Type B pancreatic cell (in vitro differentiated cells): Measurements from ENCODE around the gene SDK1. TPM values are rescaled to one million over a fixed set of nuclear protein-coding genes. Genes with fewer than 3 reads are reported as not detected.

Experiments
- DNase-seq: peaks from one replicate; pipeline ENCODE4 v3.0.0; 2021; ENCODE audit warnings: mixed read lengths; ENCODE audit not compliant: unreplicated experiment; ENCODE audit errors: extremely low spot score
- H3K27ac Mint-ChIP-seq: 2 replicates; pipeline ENCODE4 v1.8.0; 2021; ENCODE audit warnings: mild to moderate bottlenecking, mixed read lengths
- H3K27me3 Mint-ChIP-seq: 2 replicates; pipeline ENCODE4 v1.8.0; 2021; ENCODE audit warnings: mixed read lengths
- H3K36me3 Mint-ChIP-seq: 2 replicates; pipeline ENCODE4 v1.8.0; 2021; ENCODE audit warnings: mixed read lengths
- H3K4me1 Mint-ChIP-seq: one replicate; pipeline ENCODE4 v1.8.0; 2021; ENCODE audit warnings: mixed read lengths; ENCODE audit not compliant: unreplicated experiment
- H3K4me3 Mint-ChIP-seq: 2 replicates; pipeline ENCODE4 v1.8.0; 2021; ENCODE audit warnings: mild to moderate bottlenecking, mixed read lengths
- H3K9me3 Mint-ChIP-seq: 2 replicates; pipeline ENCODE4 v1.8.0; 2021; ENCODE audit warnings: mixed read lengths
- total RNA-seq: library from RNA; stranded (reverse); gene quantifications from 2 replicates; pipeline ENCODE4 v1.2.1, GENCODE V29; 2021; ENCODE audit warnings: low replicate concordance
- TF ChIP-seq, protein P1 (sequence below): fragments of 200-600 bp; sonication (generic); conservative IDR thresholded peaks from 2 replicates; pipeline ENCODE4 v1.5.0; 2021; ENCODE audit warnings: antibody characterized with exemption, mild to moderate bottlenecking

SDK1 gene
- total RNA-seq, 1 donor from 2014 or later, result 26.1 TPM

DNA sequence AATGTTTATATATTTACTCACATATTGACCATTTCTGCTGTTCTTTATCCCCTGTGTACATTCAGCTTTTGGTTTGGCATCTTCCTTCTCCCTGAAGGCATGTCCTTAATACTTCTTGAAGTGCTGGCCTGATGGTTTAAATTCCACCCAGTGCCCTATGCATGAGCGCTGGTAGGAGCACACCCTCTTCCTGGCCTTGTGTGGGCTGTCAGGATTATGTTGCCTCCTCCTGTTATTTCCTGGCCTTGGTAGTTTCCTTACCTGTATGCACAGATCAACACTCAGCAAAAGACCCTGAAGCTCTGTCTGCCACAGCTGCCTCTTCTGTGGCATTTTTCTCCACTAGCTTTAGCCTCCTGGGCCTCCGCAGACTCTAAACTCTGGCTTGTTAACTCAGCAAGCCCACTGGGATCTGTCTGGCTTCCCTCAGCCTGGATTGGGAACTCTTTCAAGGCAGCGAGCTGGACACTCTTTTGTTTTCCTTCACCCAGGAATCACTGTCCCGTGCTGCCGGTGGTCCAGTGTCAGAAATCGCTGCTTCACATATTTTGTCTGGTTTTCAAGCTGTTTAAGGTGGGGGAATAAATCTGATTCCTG is 595.2 kb downstream of the SDK1 start:
- no peak overlapping the region for H3K27ac Mint-ChIP-seq

DNA sequence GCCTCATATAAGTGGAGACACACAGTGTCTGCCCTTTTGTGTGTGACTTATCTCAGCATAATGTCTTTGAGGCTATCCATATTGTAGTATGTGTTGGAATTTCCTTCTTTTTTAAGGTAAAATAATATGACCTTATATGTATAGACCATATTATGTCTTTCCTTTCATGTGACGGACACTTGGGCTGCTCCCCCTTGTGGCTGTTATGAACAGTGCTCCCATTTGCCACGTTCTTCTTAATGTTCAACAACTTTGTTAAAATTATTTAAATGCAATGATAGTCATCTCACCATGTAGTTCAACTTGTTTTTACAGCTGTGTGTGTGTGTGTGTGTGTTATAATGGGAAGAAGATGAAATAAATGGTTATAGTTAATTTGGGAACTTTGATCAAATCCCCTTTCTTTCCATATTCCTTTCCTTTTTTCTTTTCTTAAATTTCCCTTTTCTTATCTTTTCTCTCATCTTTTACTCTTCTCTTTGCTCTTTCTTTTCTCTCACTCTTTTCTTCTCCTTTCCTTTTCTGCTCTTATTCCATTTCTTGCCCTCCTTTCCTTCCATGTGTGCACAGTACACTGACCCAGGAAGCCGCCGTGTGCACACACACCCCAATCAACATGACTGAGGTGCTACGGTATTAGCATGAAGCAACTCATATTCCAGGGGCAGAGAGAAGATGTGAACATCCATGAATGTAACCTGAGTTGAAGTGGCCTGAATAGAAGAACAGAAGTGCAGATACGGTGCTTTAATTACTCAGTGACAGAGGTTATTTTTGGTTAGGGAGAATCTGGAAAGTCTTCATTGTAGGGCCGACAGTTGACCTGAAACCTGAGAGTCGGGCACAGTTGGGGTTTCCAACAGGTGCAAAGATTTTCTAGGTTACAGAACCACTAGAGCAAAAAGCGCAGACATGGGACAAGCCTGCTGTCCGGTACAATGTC is 596.6 kb downstream of the SDK1 start:
- no peak overlapping the region for H3K4me3 Mint-ChIP-seq
- DNase-seq, result no peak
- H3K9me3 Mint-ChIP-seq, result no peaks in the 10 kb centered on the region
- no peak overlapping the region for H3K27ac Mint-ChIP-seq
- TF ChIP-seq, protein P1, sequence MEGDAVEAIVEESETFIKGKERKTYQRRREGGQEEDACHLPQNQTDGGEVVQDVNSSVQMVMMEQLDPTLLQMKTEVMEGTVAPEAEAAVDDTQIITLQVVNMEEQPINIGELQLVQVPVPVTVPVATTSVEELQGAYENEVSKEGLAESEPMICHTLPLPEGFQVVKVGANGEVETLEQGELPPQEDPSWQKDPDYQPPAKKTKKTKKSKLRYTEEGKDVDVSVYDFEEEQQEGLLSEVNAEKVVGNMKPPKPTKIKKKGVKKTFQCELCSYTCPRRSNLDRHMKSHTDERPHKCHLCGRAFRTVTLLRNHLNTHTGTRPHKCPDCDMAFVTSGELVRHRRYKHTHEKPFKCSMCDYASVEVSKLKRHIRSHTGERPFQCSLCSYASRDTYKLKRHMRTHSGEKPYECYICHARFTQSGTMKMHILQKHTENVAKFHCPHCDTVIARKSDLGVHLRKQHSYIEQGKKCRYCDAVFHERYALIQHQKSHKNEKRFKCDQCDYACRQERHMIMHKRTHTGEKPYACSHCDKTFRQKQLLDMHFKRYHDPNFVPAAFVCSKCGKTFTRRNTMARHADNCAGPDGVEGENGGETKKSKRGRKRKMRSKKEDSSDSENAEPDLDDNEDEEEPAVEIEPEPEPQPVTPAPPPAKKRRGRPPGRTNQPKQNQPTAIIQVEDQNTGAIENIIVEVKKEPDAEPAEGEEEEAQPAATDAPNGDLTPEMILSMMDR, result peak; percentile 88
- H3K4me1 Mint-ChIP-seq, result peaks cover 9% of the 10 kb centered on the region
- no peaks in the 10 kb centered on the region for H3K36me3 Mint-ChIP-seq
- peaks cover 2% of the 10 kb centered on the region for H3K27me3 Mint-ChIP-seq

More for the DNA sequence above, 595.2 kb downstream of the SDK1 start:
- no peak overlapping the region for H3K4me3 Mint-ChIP-seq
- DNase-seq, result no peak
- TF ChIP-seq, protein P1, result no peak
- H3K4me1 Mint-ChIP-seq, result peaks cover 9% of the 10 kb centered on the region
- no peaks in the 10 kb centered on the region for H3K9me3 Mint-ChIP-seq
- H3K36me3 Mint-ChIP-seq, result no peaks in the 10 kb centered on the region
- peaks cover 2% of the 10 kb centered on the region for H3K27me3 Mint-ChIP-seq

DNA sequence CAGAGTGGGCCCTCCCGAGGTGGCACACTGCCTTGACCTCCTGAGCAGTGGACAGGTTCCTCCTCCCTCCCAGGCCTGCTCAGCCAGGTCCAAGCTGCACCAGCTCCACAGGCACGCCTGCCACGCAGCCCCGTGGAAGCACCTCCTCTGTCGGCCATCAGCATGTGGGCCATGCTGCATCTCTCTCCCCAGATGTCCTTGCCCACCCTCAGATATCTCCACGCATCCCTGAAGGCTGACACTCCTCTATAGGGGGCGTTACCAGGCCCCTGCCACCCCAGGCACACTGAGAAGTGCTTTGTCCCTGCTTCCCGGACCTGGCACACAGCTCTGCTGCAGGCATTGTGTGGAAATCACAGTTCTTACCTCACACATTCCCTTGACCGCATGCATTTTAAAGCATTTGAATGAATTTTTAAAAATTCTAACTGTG is 598.5 kb downstream of the SDK1 start:
- Mint-ChIP-seq H3K9me3 (peaks cover 4% of the 10 kb centered on the region), H3K27ac (no peak overlapping the region), H3K27me3 (peaks cover 2% of the 10 kb centered on the region), H3K36me3 (no peaks in the 10 kb centered on the region), H3K4me1 (peaks cover 9% of the 10 kb centered on the region), H3K4me3 (no peak overlapping the region)
- DNase-seq, result no peak
- TF ChIP-seq, protein P1, result no peak

DNA sequence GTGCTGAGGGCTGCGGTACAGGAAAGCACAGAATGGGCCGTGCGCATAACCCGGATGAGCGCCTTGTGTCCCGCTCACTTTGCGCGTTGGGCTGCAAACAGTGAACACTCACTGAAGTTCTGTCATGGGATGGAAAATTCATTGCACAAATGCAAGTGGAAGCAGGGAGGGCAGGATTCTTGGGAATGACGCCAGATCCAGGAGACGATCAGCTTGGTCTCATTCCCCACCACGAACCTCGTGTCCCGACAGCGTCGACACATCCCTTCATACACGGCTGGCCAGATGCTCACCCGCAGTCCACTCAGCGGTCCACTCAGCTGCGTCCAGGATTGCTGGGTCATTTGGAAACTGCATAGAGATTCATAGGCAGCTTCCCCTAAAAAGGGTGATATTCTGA is 607.1 kb downstream of the SDK1 start:
- Mint-ChIP-seq H3K27ac (no peak overlapping the region), H3K36me3 (no peaks in the 10 kb centered on the region), H3K4me1 (peaks cover 22% of the 10 kb centered on the region), H3K27me3 (no peaks in the 10 kb centered on the region), H3K9me3 (peaks cover 4% of the 10 kb centered on the region), H3K4me3 (no peak overlapping the region)
- TF ChIP-seq, protein P1, result no peak
- no peak for DNase-seq

DNA sequence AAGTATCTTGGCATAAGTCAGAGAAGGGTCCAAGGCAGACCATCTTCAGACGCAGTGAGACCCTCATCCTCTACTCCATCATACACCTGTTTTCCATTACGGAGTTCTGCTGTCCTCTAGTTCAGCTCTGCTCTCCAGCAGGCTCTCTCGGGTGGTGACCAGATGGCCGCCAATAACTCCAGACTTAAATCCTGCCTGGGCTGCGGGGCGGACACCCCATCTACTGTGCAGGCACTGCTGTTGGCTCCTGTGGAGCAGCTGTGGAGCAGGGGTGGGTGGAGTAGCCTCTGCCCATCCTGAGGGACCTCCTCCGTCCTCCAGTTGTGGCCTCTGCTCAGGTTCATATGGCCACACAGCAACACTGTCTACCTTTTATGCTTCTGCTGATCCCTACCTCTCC is 608.1 kb downstream of the SDK1 start:
- no peaks in the 10 kb centered on the region for H3K9me3 Mint-ChIP-seq
- H3K4me1 Mint-ChIP-seq, result peaks cover 24% of the 10 kb centered on the region
- no peaks in the 10 kb centered on the region for H3K27me3 Mint-ChIP-seq
- no peak overlapping the region for H3K4me3 Mint-ChIP-seq
- TF ChIP-seq, protein P1, result no peak
- no peaks in the 10 kb centered on the region for H3K36me3 Mint-ChIP-seq
- H3K27ac Mint-ChIP-seq, result no peak overlapping the region
- no peak for DNase-seq
